Gastrocnemius medialis (tissue), 4 donors: ENCODE data around the gene ROR2.

Experiments
- POLR2A ChIP-seq, 2 donors: fragments of 450-650 bp; IDR thresholded peaks; one replicate each; pipeline ENCODE4 v1.6.1; 2017; ENCODE audit warnings: antibody characterized with exemption in 2 of 2, mild to moderate bottlenecking in 2 of 2, moderate library complexity in 2 of 2
- TF ChIP-seq, protein P1 (sequence below), 5 experiments: fragments of 450-650 bp in 3 of 5; fragments of 200-600 bp in 2 of 5; sonication (generic) in 2 of 5; IDR thresholded peaks in 4 of 5; conservative IDR thresholded peaks in 1 of 5; 1 replicate in 4 of 5; 2 replicates in 1 of 5; pipeline ENCODE4 v1.5.1; 2016 to 2019; ENCODE audit warnings: antibody characterized with exemption in 5 of 5, mild to moderate bottlenecking in 3 of 5, moderate library complexity in 3 of 5

DNA sequence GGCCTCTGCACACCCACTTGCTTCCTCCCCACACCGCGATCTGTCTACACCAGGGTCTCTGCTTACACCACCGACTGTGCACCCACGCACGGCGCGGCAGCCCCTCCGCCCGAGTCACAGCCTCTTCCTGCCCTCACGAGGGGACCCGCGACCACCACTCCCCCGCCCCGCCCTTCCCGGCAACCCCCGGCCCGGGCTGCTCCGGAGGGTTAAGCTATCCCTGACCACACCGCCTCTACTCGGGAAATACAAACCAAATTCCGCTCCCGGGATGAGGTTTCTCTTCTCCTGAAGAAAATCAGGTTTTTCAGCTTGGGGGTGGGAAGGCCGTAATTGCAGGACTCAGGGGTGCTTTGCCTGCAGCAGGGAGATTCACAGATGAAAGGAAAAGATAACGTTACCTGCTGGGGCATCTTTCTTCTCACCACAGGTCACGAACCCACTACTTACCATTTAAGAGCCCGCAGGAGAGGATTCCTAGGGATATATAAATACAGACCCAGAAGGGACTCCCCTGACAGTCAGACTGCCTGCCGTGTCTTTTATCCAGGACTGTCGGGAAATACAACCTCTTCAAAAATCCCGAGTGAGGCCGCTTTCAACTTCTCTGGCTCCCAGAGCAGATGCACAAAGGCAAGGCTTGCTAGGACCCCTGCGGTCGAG, 63.5 kb downstream of the ROR2 start:
- TF ChIP-seq, protein P1, sequence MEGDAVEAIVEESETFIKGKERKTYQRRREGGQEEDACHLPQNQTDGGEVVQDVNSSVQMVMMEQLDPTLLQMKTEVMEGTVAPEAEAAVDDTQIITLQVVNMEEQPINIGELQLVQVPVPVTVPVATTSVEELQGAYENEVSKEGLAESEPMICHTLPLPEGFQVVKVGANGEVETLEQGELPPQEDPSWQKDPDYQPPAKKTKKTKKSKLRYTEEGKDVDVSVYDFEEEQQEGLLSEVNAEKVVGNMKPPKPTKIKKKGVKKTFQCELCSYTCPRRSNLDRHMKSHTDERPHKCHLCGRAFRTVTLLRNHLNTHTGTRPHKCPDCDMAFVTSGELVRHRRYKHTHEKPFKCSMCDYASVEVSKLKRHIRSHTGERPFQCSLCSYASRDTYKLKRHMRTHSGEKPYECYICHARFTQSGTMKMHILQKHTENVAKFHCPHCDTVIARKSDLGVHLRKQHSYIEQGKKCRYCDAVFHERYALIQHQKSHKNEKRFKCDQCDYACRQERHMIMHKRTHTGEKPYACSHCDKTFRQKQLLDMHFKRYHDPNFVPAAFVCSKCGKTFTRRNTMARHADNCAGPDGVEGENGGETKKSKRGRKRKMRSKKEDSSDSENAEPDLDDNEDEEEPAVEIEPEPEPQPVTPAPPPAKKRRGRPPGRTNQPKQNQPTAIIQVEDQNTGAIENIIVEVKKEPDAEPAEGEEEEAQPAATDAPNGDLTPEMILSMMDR (IDR thresholded peaks at IDR 0.05 in 4 of 5, conservative IDR thresholded peaks at IDR 0.05 in 1 of 5): no peak
- TF ChIP-seq POLR2A (IDR thresholded peaks at IDR 0.05): no peak
